Gastrocnemius medialis (tissue), 4 donors: ENCODE results near the gene ILKAP.

Source experiments
- CTCF ChIP-seq, 5 experiments: fragments of 450-650 bp in 3 of 5; fragments of 200-600 bp in 2 of 5; sonication (generic) in 2 of 5; IDR thresholded peaks in 4 of 5; conservative IDR thresholded peaks in 1 of 5; 1 replicate in 4 of 5; 2 replicates in 1 of 5; pipeline ENCODE4 v1.5.1; 2016 to 2019; ENCODE audit warnings: antibody characterized with exemption in 5 of 5, mild to moderate bottlenecking in 3 of 5, moderate library complexity in 3 of 5
- POLR2A ChIP-seq, 2 donors: fragments of 450-650 bp; IDR thresholded peaks; one replicate each; pipeline ENCODE4 v1.6.1; 2017; ENCODE audit warnings: antibody characterized with exemption in 2 of 2, mild to moderate bottlenecking in 2 of 2, moderate library complexity in 2 of 2

GRCh38 chr2:238140040-238140439 is 63.5 kb downstream of the ILKAP start:
- TF ChIP-seq CTCF (IDR thresholded peaks at IDR 0.05 in 4 of 5, conservative IDR thresholded peaks at IDR 0.05 in 1 of 5) (no peak), POLR2A (IDR thresholded peaks at IDR 0.05) (no peak)
